ENCODE results near the gene MECP2. TPM values are rescaled to one million over a fixed set of nuclear protein-coding genes. Genes with fewer than 3 reads are reported as not detected.

MECP2 gene
- total RNA-seq, 1 donor, result 27.4 TPM

- no peak for TF ChIP-seq CTCF (IDR thresholded peaks at IDR 0.05; ENCODE audit: insufficient read depth, low read length)
- no peak for DNase-seq (ENCODE audit: low read depth)
- H3K4me3 ChIP-seq (ENCODE audit: low read depth, low read length), result no peak overlapping the region
These were observed 85.1 kb downstream of the MECP2 start for GRCh38 chrX:154012336-154012991.

GRCh38 chrX:154011376-154012335 is 85.9 kb downstream of the MECP2 start:
- no peak overlapping the region for H3K4me3 ChIP-seq (ENCODE audit: low read depth, low read length)
- no peak for TF ChIP-seq CTCF (IDR thresholded peaks at IDR 0.05; ENCODE audit: insufficient read depth, low read length)
- no peak for DNase-seq (ENCODE audit: low read depth)

- no peak for TF ChIP-seq CTCF (IDR thresholded peaks at IDR 0.05; ENCODE audit: insufficient read depth, low read length)
- no peak overlapping the region for H3K4me3 ChIP-seq (ENCODE audit: low read depth, low read length)
- no peak for DNase-seq (ENCODE audit: low read depth)
These were observed 87.0 kb downstream of the MECP2 start for GRCh38 chrX:154010330-154011087.

- DNase-seq (ENCODE audit: low read depth), result no peak
- TF ChIP-seq CTCF (IDR thresholded peaks at IDR 0.05; ENCODE audit: insufficient read depth, low read length), result no peak
- H3K4me3 ChIP-seq (ENCODE audit: low read depth, low read length), result no peak overlapping the region
These were observed 89.0 kb downstream of the MECP2 start for GRCh38 chrX:154008521-154008920.

GRCh38 chrX:154006947-154007346 is 90.6 kb downstream of the MECP2 start:
- no peak for TF ChIP-seq CTCF (IDR thresholded peaks at IDR 0.05; ENCODE audit: insufficient read depth, low read length)
- DNase-seq (ENCODE audit: low read depth), result no peak
- no peak overlapping the region for H3K4me3 ChIP-seq (ENCODE audit: low read depth, low read length)

GRCh38 chrX:154004315-154004714 is 93.2 kb downstream of the MECP2 start:
- DNase-seq (ENCODE audit: low read depth), result no peak

More at GRCh38 chrX:154004315-154004714, 93.2 kb downstream of the MECP2 start:
- no peak for TF ChIP-seq CTCF (IDR thresholded peaks at IDR 0.05; ENCODE audit: insufficient read depth, low read length)
- H3K4me3 ChIP-seq (ENCODE audit: low read depth, low read length), result no peak overlapping the region

Data from fibroblast of the aortic adventitia (primary cell).